Left kidney (tissue), 8 donors: ENCODE results near the gene GORAB. TPM values are rescaled to one million over a fixed set of nuclear protein-coding genes. Genes with fewer than 3 reads are reported as not detected.

Experiments used
- DNase-seq: peaks from one replicate; pipeline ENCODE4 v3.0.0-alpha.2; 2013
- long read RNA-seq, 8 donors: transcript quantifications; one replicate each; lab custom pipeline, GENCODE V29; 2026
- polyA plus RNA-seq: library from polyadenylated mRNA; unstranded; fragments of 120-200 nt; gene quantifications from one replicate; pipeline ENCODE4 v1.2.1, GENCODE V29; 2013; ENCODE audit not compliant: insufficient read length

Gene GORAB, protein sequence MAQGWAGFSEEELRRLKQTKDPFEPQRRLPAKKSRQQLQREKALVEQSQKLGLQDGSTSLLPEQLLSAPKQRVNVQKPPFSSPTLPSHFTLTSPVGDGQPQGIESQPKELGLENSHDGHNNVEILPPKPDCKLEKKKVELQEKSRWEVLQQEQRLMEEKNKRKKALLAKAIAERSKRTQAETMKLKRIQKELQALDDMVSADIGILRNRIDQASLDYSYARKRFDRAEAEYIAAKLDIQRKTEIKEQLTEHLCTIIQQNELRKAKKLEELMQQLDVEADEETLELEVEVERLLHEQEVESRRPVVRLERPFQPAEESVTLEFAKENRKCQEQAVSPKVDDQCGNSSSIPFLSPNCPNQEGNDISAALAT
- polyA plus RNA-seq = 25.5 TPM
- long read RNA-seq, donor 1, partial matches to known transcripts = 0 of 5 reads
- long read RNA-seq, donor 1, other reads (novel, unspliced or antisense) = 0 of 5 reads
- long read RNA-seq, donor 2, partial matches to known transcripts = 0 of 5 reads
- long read RNA-seq, donor 2, other reads (novel, unspliced or antisense) = 0 of 5 reads
- long read RNA-seq, donor 3, partial matches to known transcripts = 0 of 5 reads
- long read RNA-seq, donor 3, other reads (novel, unspliced or antisense) = 0 of 5 reads
- long read RNA-seq, donor 4 = 0 reads
- long read RNA-seq, donor 5, partial matches to known transcripts = 0 of 5 reads
- long read RNA-seq, donor 5, other reads (novel, unspliced or antisense) = 0 of 5 reads
- long read RNA-seq, donor 6, partial matches to known transcripts = 0 of 2 reads
- long read RNA-seq, donor 6, other reads (novel, unspliced or antisense) = 0 of 2 reads
- long read RNA-seq, donor 7, partial matches to known transcripts = 0 of 6 reads
- long read RNA-seq, donor 7, other reads (novel, unspliced or antisense) = 0 of 6 reads
- long read RNA-seq, donor 8, partial matches to known transcripts = 0 of 6 reads
- long read RNA-seq, donor 8, other reads (novel, unspliced or antisense) = 0 of 6 reads

DNA sequence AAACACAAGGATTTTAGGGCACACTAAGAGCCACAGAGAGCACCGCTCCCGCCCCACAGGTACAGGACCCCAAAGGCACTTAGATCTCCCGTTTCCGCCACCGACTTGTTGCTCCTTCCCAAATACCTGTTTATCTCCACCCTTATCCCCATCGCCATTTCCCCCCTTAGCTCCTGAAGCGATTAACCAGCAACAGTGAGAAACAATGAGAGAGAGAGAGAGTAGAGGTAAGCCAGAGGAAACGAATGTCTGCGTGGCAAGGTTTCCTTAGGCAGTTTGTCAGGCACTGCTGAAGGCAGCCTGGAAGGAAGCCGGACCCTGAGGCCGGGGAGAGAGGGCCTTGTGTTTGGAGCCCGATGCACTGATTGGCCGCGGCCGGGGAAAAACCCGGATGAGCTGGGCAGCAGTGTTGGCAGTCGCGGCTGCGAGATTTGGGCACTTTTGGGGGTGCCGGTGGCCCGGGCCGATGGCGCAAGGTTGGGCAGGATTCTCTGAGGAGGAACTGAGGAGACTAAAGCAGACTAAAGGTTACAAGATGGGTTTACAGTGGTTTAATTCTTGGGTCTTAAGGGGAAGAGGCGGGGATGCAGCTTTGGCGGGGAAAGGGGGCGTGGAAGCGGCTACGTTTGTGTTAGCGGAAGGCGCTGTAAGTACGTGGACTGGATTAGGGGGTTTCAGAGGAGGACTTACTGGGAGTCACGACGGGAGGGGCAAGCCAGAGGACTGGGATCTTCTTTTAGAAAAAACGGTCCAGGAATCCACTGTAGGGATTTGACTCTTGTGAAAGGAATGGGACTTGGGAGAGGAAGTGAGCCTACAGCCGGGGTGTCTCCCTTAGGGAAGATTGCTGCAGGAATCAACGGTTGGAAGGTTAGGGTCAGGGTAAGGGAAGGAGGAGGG is at the start of gene GORAB:
TSS of gene GORAB (plus strand) at position 409 of the 900 bp plus-strand sequence. CDS start at position 467, 58 bp downstream.
- DNase-seq = peak; percentile 93

DNA sequence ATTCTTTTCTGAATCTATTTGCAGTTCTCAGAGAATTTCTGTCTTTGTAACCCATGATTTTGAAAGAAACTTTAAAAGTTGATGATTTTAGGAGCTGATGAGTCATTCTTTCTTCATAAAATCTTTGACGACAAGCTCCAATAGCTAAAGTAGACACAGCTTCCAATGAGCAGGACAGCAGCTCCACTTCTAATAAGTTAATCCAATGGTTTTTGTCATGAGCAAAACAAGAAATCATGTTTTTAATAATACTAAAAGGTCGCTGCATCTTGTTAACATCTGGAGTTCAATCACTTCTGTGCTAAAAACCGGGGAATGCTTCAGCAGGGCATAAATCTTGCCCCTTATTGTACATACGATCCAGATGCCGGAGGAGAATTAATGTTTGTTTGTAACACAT is 48.9 kb upstream of the GORAB start:
- no peak for DNase-seq

DNA sequence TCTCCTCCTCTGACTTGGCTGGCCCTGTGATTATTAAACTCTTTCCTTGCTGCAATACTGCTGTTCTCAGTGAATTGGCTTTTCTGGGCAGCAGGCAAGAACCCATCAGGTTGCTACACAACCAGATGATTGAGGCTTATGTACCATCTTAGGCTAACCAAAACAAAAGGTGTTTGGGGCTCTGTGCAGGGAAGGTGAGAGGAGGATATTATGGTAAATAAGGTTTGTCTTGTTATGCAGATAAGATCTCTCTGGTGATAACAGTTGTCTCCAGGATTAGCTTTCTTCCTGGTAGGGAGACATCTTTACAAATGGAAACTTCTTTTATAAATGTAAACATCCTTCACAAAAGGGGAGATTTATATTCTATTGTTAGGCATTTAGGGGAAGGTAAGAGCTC is 44.5 kb upstream of the GORAB start:
- no peak for DNase-seq

DNA sequence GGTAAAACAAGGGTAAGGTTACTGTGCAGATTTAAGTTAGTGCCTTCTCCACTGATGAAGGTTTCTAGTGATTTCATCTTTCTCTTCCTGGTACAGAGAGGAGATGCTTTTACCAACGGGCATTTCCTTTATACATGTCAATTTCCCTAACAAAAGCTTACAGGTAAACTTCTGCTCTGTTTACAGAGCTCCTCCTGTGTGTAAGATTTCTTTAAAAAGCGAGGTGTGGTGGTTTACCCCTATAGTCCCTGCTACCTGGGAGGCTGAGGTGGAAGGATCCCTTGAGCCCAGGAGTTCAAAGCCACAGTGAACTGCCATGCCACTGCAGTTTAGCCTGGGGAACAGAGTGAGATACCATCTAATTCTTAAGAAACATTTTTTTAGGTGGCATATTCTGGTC is 40.7 kb upstream of the GORAB start:
- DNase-seq = no peak

DNA sequence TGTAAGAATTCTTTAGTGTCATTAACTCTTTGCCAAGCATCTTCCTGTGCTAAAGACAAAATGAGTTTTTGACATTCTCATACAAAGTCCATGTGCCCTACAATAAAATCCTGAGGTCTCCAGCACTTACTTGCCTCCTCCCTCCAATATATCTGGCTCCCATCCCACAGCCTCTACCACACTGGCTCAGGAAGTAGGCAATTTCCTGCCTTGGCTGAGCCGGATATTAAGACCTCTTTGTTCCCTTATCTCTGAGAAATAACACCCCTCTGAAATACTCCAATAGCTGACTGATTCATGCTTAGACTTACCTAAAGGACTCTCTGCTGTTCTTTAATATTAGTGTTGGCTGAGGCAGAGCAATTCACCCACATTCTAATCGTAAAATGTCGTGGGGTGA is 37.6 kb upstream of the GORAB start:
- DNase-seq = peak; percentile 8

DNA sequence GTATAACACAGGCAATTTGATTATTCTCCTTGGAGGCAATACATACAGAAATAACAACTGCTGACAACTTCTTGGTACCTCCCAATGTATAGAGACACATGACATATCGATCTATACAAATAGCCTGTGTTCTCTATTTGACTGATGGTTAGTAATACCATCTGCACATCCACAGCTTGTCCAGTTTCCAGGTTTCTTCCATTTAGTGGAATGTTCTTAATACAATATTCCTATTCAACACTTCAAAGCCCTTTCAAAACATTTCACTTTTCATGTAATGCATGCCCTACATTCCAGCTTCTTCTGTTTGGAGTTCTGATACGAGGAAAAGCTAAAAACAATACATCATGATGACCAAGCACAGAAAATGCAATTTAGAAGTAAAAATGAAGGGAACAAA is 37.0 kb upstream of the GORAB start:
- no peak for DNase-seq

DNA sequence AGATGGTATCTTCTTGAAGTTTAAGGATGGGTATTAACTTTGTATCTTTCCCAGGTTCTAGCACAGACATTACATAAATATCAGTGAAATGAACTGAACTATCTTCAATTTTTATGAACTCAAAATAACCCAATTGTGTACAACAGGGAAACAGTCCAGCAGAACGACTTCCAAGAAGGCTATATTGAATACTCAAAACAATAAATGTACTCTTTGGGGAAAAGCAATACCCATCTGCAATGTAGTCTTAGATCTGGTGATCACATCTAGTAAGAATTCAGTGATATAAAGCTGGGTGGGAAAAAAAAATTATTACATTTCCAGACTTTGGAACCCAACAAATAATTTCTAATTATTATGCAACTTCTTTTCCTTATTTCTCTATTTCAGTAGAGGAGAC is 33.1 kb upstream of the GORAB start:
- no peak for DNase-seq

DNA sequence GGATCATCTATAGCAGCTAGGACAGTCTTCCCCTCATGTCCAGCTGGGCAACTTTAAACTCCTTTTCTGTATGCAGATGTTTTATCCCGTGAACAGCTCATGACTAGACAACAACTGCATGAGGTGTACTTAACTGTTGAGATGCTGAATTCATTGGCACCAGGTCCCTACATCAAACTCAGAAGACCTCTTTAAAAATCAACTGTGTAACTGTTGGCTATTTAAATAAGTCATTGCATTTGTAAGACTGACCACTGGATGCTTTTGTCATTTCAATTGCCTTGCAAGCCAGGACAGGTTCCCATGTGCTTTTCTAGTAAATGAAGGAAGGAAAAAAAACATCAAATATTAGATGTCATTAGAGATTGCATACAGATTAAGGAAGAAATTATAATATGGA is 28.3 kb upstream of the GORAB start:
- DNase-seq = no peak

DNA sequence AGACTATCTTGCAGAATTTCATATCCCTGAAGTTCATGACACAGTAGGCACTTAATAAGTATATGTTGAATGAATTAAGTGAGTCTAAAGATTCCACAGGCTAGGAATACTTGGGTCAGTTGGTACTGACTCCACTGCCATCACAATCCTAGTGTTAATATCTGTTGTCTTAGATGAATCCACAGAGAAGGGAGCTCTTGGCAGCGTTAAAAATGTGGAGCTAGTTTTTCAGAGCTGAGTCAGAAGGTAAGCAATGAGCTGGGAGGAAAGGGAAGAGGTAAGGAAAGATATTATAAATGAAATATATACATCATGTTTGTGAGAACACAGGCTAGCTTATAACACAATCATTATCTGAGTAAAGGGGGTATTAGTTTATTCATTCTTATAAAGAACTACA is 21.8 kb upstream of the GORAB start:
- DNase-seq = no peak

DNA sequence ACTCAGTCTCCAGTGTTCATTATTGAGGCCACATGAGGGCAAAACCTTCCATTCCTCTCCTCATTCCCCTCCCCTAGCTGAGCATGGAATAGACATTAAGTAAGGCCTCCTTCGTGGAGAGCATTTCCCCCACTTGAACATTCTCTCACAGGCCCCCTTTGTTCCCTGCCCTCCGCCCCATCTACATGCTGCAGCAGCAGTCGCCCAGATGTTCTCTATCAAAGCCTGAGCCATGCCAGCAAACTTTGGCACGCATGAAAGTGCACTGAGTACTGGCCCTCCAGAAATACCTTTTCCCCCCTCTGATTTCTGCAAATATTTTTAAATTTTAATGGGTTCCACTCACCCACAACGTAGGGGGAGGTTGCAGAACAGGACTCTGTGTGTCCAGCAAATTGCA is 20.9 kb upstream of the GORAB start:
- no peak for DNase-seq

DNA sequence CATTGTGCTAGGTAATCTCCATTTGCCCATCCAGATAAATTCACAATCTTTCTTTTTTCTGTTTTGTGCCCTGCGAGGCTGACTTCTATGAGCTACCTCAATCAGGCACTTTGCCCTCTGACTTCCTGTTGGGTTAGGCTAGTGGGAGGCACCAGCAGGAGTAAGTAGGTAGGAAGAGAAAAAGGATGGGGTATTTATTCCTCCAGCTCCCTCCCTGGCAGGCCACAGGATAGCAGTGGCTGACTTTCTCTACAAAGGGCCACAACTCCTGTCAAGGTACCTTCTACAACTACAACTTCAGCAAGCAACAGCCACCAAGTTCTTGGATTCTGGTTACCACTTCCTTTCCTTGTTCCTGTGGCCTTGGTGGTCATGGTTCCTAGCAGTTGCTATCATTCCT is 18.8 kb upstream of the GORAB start:
- no peak for DNase-seq

DNA sequence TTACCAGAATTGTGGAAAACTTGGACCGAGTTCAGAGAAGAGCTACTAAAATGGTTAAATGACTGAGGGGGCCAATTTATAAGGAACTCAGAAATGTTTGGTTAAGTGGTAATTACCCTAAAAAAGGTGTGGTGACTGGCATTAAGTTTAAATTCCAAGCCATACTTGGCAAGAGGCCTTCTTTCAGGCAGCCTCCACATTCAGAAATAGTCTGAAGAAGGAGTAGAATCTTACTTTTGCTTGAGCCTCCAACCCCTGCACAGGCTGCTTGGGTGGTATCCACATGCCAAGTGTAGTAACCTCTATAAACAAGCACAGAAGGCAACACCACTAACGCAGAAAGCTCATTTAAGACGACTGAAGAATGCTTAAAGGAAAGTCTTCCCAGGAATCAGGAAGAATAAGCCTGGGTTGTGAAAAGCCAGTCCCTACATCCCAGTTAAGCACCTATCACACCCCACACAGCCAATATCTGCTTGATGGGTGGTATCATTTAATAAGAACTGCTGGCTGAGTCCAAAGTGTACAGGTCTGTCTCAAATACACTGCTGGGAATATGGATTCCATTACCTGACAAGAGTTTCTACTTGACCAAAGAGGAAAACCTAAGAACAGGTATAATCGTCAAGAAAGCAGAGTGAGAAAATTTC is 13.7 kb upstream of the GORAB start:
- DNase-seq = no peak

DNA sequence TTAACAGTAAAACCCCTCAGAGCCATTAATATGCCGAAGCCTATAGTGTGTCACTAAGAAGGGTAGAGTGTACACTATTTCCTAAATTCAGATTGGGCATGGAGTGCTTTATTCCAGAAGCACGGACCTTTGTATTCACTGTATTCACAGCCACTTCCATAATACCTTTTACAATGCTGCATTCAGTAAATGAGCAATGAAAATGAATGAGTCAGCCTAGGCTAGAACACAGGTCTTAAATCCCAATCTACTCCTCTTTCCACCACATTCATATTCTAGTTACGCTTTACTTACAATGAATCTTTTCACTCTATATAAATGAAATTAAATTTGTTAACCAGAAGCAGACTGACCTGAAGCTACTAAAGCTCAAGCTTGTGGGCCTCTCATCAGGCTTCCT is 13.0 kb upstream of the GORAB start:
- no peak for DNase-seq

DNA sequence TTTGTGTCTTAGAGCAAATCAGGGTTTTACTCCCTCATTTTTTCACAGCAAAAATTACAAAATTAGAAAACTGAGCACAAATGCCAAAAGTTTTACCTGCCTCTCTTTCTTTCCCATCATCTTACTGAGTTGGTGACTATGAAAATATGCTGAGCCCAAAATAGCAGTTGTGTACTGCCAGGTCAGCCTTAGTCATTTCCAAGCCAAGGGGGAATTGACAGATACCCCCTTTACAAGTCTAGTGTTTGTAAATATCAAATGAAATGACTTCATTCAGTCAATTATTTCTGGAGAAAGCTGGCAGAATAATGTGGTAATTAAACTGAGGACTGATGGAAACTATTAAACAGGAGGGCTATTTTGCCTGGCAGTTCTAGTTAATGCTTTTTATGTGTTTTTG is 11.4 kb upstream of the GORAB start:
- no peak for DNase-seq

DNA sequence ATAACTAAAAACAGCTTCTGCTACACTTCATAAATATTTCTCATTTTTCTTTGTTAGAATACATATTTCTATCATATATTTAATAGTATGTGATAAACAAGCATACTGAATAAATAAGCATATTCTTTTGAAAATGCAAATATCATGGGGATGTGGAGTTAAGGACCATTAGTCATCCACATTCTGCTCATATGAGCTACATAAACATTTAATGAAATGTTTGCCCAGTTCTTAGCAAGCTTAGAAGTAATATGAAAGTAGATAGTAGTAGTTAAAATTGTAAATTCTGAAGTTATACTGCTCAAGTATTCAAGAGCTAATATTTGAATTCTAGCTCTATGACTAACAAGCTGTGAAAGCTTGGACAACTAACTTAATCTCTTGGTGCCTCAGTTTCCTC is 10.1 kb upstream of the GORAB start:
- DNase-seq = no peak

DNA sequence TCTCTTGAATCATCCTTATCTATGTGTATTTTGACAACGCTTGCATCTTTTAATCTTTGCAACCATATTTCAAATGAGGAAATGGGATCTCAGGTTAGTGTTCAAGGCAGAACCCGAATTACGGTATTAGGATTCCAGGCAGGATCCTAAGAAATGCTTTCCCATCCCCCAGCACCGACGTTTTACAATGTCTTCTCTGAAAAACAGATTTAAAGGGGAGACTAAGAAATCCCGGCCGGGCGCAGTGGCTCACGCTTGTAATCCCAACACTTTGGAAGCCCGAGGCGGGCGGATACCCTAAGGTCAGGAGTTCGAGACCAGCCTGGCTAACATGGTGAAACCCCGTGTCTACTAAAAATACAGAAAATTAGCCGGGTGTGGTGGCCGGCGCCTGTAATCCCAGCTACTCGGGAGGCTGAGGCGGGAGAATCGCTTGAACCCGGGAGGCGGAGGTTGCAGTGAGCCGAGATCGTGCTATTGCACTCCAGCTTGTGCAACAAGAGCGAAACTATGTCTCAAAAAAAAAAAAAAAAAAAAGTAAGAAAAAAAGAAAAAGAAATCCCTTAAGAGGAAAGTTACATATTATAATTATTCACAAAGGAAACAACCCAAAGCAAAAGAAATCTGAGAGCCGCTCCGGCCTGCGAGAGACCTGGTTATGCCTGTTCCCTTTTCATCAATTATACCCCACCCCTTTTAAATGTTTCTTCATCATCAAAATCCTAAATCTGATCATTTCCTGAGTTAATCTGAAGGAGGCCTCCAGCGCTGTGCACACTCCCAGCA is 801 bp upstream of the GORAB start:
- peak; percentile 11 for DNase-seq

DNA sequence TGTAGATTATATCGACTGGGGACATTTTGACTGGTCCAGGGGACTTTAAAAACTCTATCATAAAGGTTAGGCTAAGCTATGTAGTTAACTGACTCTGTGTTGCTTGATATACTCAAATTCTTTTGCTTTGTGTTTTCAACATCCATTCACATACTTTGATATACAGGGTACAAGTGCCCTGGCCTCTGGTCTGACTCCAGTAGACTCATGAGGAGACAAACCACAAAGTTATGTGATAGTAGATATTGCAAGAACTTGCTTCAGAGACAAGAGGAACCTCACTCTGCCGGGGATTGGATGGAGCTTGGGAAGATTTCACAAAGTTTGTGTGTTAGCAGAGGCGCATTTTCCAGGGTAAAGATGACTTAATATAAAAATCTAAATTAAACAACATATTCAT is 1.3 kb downstream of the GORAB start:
- DNase-seq = no peak

DNA sequence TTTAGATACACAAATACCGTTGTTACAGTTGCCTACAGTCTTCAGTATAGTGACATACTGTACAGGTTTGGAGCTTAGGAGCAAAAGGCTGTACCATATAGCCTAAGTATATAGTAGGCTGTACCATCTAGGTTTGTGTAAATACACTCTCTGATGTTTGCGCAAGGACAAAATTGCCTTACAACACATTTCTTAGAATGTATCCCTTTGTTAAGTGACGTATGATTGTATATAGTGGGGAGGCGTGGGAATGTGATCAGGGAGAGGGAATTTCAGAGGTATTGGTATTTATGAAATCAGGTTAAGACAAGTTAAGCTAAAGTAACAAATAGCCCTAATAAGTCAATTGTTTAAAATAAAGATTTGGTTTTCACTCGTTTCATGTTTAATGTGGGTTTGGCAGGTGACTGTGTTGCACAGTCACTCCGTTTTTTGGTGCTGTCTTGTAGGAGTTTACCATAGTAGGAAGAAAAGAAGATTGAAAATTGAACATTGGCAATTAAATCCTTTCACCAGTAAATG is 2.7 kb downstream of the GORAB start:
- no peak for DNase-seq

DNA sequence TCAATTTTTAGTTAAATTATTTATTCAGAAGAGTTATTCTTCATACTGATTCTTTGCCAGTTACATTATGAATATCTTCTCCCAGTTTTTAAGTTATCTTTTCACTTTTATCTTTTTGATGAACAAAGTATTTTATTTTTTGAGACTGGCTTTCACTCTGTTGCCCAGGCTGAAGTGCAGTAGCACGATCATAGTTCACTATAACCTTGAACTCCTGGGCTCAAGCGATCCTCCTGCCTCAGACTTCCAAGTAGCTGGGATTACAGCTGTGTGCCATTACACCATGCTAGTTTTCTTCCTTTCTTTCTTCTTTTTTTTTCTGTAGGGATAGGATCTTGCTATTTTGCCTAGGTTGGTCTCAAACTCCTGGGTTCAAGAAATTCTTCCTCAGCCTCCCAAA is 3.5 kb downstream of the GORAB start:
- DNase-seq = no peak

DNA sequence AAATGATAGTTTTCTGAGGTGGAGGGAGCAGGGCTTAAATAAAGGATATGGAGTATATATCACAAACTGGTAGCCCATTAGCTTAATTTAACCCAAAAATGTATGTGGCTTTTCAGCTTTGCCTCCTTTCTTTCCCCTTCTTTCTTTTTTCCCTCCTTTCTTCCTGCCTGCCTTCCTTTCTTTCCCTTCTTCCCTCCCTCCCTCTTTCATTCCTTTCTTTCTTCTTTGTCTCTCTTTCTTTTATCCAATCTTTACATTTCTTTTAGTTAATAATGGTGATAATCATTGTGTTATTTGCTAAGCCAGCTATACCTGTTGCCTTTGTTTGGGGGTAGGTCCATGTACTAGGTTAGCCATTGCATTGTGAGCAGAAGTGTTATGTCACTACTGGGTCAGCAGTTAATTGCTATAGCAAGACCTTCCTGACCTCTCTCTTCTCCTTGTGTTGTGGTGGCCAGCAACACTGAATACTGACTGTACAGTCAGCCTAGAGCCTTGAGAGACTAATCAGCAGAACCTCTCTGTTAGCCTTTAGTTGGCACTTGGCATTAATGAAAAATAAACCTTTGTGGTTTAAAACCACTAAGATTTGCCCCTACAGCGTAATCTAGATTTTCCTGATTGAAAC is 5.1 kb downstream of the GORAB start:
- no peak for DNase-seq
